ENCODE data around the gene NOL7.

Gene NOL7

GRCh38 chr6:13666194-13667105 is 51.3 kb downstream of the NOL7 start:
- H3K9me3 ChIP-seq (ENCODE audit: control insufficient read depth, low read length), result no peaks in the 10 kb centered on the region
- no peak overlapping the region for H2AFZ ChIP-seq
- H3K79me2 ChIP-seq, result peaks cover 36% of the 10 kb centered on the region
- no peaks in the 10 kb centered on the region for H3K36me3 ChIP-seq (ENCODE audit: control insufficient read depth, insufficient read depth, low read length)
- no peaks in the 10 kb centered on the region for H3K4me1 ChIP-seq
- TF ChIP-seq CTCF (IDR thresholded peaks at IDR 0.05), result no peak
- no peak overlapping the region for H3K27ac ChIP-seq
- no peaks in the 10 kb centered on the region for H3K27me3 ChIP-seq (ENCODE audit: control insufficient read depth, insufficient read depth, low read length)
- no peak overlapping the region for H3K9ac ChIP-seq
- no peak overlapping the region for H3K4me2 ChIP-seq (ENCODE audit: low read length)
- no peak overlapping the region for H3K4me3 ChIP-seq (ENCODE audit: low read depth, low read length)

- Histone ChIP-seq H3K36me3 (ENCODE audit: control insufficient read depth, insufficient read depth, low read length) (no peaks in the 10 kb centered on the region), H3K79me2 (peaks cover 33% of the 10 kb centered on the region), H3K27me3 (ENCODE audit: control insufficient read depth, insufficient read depth, low read length) (no peaks in the 10 kb centered on the region), H3K4me2 (ENCODE audit: low read length) (no peak overlapping the region), H3K9ac (no peak overlapping the region), H3K9me3 (ENCODE audit: control insufficient read depth, low read length) (no peaks in the 10 kb centered on the region), H3K4me3 (ENCODE audit: low read depth, low read length) (no peak overlapping the region), H3K4me1 (no peaks in the 10 kb centered on the region), H3K27ac (no peak overlapping the region), H2AFZ (no peak overlapping the region)
- TF ChIP-seq CTCF (IDR thresholded peaks at IDR 0.05), result no peak
These were observed 52.5 kb downstream of the NOL7 start for GRCh38 chr6:13667655-13668054.

GRCh38 chr6:13668291-13668928 is 53.3 kb downstream of the NOL7 start:
- Histone ChIP-seq H3K9me3 (ENCODE audit: control insufficient read depth, low read length) (no peaks in the 10 kb centered on the region), H3K4me1 (no peaks in the 10 kb centered on the region), H3K9ac (no peak overlapping the region), H3K36me3 (ENCODE audit: control insufficient read depth, insufficient read depth, low read length) (no peaks in the 10 kb centered on the region), H3K4me3 (ENCODE audit: low read depth, low read length) (no peak overlapping the region), H2AFZ (no peak overlapping the region), H3K27ac (no peak overlapping the region), H3K4me2 (ENCODE audit: low read length) (no peak overlapping the region), H3K79me2 (peaks cover 33% of the 10 kb centered on the region), H3K27me3 (ENCODE audit: control insufficient read depth, insufficient read depth, low read length) (no peaks in the 10 kb centered on the region)
- TF ChIP-seq CTCF (IDR thresholded peaks at IDR 0.05), result no peak

GRCh38 chr6:13669476-13669875 is 54.3 kb downstream of the NOL7 start:
- Histone ChIP-seq H3K4me2 (ENCODE audit: low read length) (no peak overlapping the region), H3K79me2 (peaks cover 33% of the 10 kb centered on the region), H3K27me3 (ENCODE audit: control insufficient read depth, insufficient read depth, low read length) (no peaks in the 10 kb centered on the region), H3K9ac (no peak overlapping the region), H3K9me3 (ENCODE audit: control insufficient read depth, low read length) (no peaks in the 10 kb centered on the region), H2AFZ (no peak overlapping the region), H3K36me3 (ENCODE audit: control insufficient read depth, insufficient read depth, low read length) (no peaks in the 10 kb centered on the region), H3K4me1 (no peaks in the 10 kb centered on the region), H3K27ac (no peak overlapping the region), H3K4me3 (ENCODE audit: low read depth, low read length) (no peak overlapping the region)
- TF ChIP-seq CTCF (IDR thresholded peaks at IDR 0.05), result no peak

Measured in parathyroid adenoma (tissue), 2 donors.